ENCODE data around the gene MALRD1.

GRCh38 chr10:19212590-19212989 is 164.0 kb downstream of the MALRD1 start:
- TF ChIP-seq CTCF (IDR thresholded peaks at IDR 0.05 in 8 of 11, conservative IDR thresholded peaks at IDR 0.05 in 3 of 11) = no peak
- TF ChIP-seq POLR2AphosphoS5 (IDR thresholded peaks at IDR 0.05) = no peak
- TF ChIP-seq POLR2A (IDR thresholded peaks at IDR 0.05) = no peak
